GM18507 (cell line): ENCODE results near the gene TNRC6A.

Source experiments
- DNase-seq: peaks from one replicate; pipeline ENCODE4 v3.0.0; 2011; ENCODE audit warnings: low read depth; ENCODE audit not compliant: insufficient read length; ENCODE audit errors: extremely low spot score
- FAIRE-seq: peaks from 2 replicates; lab custom pipeline; 2011; peaks lifted over from hg19 to GRCh38; lab: Jason Lieb, UNC

TNRC6A gene

DNA sequence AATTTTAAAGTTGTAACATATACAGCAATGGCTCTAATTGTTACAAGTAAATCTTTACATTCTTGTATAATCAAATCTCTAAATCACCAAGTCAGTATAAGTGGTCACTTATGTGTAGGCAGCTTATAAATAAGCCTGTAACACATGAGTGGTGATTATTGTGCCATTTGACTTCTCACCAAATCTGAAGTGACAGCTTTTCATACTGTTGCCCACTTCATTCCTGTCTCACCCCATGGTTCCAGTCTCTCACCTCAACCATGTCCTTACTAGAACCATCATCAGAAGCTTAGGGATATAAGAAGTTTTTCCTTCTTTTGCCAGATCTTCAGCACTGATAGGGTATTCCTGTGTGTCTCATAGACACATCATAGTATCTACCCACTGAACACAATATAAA, 23.5 kb downstream of the TNRC6A start:
- FAIRE-seq (no peak), DNase-seq (no peak)

DNA sequence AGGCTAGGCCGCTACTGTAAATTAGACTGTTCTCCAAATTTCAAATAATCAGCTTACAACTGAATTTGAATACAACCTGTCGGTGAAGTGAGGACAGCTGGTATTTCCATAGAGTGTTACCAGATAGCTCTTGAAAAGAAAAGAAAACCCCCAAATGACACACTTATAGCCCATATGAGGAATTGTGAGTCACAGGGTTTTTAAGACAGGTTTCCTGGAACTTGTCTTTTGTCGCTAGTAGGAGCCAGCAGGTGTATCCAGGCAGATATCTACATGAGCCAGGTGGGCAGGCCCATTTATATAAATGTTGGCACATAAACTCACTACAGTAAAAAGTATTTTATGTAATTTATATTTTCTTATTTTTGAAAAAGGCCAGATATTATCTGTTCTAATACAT, 24.0 kb downstream of the TNRC6A start:
- no peak for DNase-seq
- FAIRE-seq = no peak

DNA sequence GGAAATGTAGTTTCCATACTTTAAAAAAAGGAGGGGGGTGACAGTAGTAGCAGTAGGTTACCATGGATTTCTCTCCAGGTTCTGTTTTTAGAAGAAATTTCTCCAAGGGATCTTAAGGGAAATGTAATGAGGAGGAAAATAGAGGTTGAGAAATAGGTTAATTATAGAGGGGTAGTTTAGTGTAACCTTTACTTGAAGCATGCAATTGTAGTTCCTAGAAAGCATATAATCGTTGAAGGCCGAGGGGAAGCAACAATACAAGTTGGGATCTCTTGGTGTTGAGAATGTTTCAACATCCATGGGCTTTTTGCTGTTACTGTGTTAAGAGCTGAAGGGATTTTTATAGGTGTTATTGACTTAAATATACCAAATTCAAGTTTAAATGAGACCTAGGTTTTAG, 25.1 kb downstream of the TNRC6A start:
- DNase-seq (no peak), FAIRE-seq (no peak)

DNA sequence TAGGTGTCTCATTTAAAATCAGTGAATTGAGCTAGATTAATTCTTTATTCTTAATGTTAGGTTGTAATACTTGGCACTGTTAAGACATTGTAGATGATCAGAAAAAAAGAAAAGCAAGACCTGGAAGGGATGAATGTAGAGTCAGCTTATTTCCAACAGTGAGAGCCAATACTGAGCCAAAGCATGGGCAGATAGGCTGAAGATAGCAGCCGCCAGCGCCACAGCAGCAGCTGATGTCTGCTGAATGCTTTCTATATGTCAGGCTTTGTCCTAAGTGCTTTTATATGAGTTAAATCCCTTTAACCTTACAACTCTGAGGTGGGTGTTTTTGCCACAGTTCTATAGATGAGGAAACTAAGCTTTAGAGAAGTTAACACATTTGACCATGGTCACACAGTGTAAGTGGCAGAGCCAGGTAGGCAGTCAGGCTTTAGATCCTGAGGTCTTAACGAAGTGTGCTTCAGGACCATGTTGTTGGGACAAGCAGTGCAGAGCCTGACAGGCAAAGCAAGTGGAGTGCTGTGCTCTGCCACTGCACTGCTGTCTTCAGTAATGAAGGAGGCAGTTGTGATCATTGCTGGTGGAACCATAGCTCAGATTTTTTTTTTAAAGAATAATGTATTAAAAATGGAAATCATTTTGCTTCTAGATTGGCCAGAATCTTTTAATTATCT, 25.9 kb downstream of the TNRC6A start:
- no peak for DNase-seq
- FAIRE-seq = no peak

DNA sequence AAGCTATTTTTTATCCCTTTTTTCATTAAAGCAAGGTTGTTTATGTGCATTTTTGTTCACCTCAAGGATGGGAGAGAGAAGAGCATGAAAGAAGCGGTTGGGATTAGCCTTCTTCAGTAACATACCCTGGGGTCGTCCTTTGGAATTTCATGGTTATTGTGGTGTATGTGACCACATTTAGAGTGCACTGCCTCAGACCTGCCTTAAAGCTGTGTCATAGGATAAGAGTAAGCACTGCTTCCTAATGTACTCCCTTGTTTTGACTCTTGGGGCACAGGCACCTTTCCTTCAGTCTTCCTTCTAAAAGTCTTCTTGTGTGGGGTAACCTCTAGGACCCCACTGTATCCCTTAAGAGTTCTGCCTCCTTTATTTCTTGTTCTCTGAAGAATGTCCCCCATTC, 28.9 kb downstream of the TNRC6A start:
- DNase-seq (no peak), FAIRE-seq (no peak)

DNA sequence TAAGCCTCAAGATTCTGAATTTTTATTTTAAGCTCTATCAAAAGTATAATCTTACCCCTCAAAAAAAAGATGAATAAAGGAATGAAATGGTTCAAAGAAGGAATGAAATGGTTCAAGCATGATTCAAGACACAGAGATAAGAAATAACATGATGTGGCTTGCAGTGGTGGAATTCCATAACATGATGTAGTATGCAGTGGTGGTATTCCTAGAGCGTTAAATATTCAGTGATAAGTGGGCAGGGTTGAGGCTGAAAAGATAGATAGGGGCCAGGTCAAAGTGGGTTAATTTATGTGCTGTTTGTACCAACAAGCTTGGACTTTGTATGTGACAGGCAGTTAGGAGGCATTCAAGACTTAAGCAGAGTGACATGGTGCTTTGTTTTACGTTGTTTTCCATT, 29.6 kb downstream of the TNRC6A start:
- FAIRE-seq (no peak), DNase-seq (no peak)

DNA sequence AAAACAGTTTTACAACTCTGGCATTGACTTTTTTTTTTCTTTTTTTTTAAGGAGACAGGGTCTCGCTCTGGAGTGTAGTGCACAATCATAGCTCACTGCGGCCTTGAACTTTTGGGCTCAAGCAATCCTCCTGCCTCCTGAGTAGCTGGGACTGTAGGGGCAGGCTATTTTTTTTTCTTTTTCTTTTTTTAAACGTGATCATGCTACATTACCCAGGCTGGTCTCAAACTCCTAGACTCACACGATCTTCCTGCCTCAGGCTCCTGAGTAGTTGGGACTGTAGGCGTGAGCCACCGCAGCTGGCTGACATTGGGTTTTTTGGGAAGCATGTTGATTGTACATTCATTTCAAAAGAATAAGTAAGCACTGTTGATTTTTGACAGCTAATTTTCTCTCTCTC, 32.1 kb downstream of the TNRC6A start:
- DNase-seq = no peak
- FAIRE-seq = no peak

DNA sequence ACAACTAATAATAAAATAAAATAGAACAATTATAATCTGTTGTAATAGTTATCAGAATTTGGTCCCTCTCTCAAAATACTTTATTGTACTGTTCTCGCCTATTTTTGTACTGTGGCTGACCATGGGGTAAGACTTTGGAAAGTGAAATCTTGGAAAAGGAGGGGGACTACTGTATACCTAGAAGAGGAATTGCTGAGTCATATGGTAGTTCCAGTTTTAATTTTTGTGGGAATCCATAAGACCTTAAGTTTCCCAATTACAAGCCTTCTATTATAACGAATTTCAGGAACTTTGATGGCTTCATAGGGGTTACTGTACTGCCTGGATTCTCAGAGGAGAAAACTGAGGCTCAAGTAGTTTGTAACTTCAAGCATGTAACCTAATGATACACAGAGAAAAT, 35.5 kb downstream of the TNRC6A start:
- no peak for FAIRE-seq
- no peak for DNase-seq

DNA sequence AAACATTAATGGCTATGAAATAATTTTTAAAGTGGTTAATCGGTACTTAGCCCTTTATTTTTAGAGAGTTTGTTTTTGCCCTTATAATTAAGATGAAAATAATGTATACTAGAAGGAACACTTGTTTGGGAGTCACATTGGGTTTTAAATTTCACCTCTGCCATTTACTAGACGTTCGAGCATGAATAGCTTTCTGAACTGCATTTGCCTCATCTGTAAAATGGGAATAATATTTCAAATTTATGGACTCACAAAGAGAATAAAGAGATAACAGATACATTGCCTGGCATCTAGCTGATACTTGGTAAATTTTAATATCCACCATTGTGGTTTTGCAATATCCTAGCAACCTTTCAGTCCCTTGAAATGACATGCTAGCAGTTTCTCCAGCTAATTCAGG, 36.6 kb downstream of the TNRC6A start:
- FAIRE-seq (no peak), DNase-seq (no peak)

DNA sequence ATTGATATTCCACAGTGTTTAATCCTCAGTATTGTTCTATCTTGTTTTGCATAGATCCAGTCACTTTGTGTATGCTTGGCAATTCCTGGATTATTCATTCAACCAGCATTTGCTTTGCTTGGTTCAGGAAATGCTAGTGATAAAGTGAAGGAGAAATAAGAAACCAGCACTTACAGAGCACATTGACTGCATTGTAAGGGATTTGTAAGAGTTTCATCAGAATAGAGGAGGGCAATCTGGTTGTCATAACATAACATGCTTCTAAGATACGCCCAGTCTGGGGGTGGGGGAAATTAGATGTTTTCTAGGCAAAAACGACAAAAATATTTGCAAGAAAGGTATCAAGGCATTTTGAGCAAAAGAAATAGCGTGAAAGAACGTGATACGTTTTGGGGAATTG, 40.4 kb downstream of the TNRC6A start:
- FAIRE-seq (no peak), DNase-seq (no peak)

DNA sequence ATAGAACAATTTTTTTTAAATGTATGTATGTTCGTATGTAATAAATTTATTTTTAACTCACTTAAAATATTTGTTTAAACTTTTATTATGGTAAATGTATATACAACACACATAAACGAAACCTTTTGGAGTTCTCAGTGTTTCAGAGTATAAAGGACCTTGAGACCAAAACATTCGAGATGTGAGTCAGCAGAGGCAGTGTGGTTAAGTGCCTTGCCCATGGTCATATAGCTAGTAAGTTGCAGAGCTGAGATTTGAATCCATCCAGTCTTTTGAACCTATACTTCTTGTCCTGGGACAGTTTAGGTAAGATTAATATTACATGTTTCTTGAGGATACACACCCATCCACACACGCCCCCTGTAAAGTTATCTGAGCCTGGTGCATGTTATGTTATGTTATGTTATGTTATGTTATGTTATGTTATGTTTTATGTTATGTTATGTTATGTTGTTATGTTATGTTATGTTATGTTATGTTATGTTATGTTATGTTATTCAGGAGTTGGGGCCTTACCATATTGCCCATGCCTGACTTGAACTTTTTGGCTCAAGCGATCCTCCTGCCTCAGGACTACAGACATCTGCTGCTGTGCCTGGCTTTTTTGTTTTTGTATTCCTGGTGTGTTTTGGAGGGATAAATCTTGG, 41.8 kb downstream of the TNRC6A start:
- FAIRE-seq (no peak), DNase-seq (no peak)

DNA sequence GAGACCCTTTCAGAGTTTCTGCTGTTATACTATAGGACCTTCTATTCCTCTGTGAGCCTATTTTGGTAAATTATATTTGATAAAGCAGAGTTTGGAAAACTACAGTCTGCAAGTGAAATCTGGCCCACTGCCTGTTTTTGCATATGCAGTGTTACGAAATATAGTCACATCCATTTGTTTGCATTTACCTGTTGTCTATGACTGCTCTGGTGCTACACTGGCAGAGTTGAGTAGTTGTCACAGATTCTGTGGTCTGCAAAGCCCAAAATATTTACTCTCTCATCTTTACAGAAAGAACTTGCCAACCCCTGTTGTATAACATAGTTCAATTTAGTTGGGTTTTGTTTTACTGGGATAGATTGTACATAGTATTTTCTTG, 42.3 kb downstream of the TNRC6A start:
- DNase-seq (no peak), FAIRE-seq (no peak)

DNA sequence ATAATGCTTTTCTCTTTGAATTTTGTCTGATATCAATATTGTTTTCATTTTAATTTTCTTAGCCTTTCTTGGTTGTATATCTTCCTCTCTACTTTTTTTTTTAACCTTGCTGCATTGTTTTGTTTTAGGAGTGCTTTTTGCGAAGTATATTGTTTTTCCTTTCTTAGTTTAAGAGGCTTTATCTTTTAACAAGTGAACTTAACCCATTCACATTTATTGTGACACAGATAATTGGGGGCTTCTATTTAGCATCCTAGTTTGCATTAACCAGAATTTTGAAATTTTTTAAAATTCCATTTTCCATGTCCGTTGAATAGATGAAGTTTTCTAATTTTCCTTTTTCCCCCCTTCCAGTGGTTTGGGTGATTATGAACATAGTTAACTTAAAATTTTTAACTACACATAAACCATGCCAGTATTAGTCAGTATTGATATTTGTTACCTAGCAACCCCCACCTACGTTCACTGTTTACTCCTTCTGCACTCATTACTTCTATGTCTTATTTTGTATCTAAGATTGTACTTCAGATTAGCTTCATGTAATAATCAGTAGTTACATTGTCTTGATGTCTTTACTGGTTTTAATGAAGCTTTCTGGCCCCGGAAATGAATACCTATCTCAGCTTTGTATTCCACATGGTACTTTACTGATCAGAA, 44.4 kb downstream of the TNRC6A start:
- FAIRE-seq = no peak
- DNase-seq = no peak

DNA sequence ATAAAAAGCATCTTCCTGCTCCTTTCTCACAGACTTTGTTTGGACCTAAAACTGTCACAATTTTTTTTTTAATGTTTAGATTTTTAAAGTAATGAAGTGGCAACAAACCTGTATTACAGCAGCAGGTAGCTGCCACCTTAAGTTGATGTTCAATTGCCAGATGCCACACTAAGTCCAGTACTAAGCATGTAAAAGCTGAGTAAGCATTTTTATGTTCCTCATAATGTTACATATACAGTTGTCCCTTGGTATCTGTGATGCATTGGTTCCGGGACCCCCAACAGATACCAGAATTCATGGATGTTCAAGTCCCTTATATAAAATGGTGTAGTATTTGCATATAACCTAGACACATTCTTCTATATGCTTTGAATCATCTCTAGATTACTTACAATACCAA, 45.1 kb downstream of the TNRC6A start:
- FAIRE-seq (no peak), DNase-seq (no peak)

DNA sequence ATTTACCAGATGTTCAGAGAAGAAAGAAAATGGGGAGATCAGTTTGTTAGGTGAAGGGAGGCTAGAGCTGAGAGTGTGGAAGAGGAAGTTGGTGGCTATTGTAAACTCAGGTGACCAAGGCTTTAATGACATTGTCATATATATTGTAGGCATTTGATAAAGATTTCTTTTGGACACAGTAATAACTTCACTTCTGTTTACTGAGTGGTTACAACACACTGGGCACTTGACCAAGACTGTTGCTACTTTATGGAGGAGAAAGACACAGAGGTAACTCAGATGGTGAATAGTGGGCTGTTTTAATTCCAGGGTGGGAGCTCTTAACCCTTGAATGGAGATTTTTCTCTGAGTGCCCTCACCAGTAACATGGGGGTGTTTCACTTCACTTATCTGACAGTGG, 46.0 kb downstream of the TNRC6A start:
- FAIRE-seq = no peak
- DNase-seq = no peak

DNA sequence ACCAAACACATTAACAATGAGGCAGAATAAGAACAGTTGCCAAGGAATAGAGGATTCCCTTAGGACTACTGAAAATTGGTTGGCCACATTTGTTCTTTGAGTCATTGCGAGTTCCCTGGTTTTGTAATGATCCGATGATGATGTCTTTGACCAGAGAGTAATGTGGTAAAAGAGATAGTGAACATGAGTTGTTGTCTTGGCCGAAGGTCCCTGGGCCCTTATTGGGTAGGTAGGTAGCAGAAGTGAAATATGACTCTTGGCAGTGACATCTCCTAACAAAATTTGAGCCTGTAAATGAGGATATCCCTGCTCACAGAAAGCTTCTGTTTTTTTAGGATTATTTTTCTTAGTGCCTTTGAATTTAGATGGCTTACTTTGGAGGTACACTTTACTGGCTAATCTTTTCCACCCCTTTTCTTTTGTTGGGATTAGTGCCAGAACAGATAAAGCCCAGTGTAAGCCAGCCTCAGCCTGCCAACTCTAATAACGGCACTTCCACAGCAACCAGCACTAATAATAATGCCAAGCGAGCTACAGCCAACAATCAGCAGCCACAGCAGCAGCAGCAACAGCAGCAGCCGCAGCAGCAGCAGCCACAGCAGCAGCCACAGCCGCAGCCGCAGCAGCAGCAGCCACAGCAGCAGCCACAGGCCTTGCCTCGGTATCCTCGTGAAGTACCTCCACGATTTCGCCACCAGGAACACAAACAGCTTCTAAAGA, 47.2 kb downstream of the TNRC6A start:
- FAIRE-seq (no peak), DNase-seq (no peak)

DNA sequence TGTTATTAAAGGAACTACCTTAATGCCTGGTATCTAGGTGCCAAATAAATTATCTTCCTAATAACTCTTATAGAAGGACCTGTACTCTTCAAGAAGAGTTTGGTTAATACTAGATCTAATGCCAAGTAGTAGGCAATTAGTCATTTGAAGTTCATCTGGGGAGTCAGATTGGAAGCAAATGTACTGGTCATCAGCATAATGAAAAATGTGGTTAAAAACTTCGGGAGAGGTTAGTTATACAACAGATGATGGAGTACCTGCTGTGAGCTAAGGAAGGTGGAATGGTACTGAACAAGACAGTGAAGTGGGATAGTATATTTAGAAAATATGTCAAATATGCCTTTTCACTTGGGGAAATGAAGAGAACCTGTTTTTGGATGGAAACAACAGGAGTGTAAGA, 49.2 kb downstream of the TNRC6A start:
- FAIRE-seq (no peak), DNase-seq (no peak)

DNA sequence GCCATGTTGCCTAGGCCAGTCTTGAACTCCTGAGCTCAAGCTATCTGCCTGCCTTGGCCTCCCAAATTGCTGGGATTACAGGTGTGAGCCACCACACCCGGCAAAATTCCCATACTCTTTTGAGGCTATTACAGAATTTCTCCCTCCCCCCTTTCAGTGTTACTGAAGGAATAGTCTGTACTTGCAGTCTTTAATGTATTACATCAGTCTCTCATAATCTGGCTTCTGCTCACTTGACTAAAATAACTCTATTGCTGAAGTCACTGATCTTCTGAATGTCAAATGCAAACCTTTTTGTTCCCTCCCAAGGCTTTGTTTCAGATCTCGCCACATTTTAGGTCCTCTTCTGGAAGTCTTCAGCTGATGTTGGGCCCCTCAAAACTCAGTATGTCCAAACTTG, 51.8 kb downstream of the TNRC6A start:
- DNase-seq (no peak), FAIRE-seq (no peak)

DNA sequence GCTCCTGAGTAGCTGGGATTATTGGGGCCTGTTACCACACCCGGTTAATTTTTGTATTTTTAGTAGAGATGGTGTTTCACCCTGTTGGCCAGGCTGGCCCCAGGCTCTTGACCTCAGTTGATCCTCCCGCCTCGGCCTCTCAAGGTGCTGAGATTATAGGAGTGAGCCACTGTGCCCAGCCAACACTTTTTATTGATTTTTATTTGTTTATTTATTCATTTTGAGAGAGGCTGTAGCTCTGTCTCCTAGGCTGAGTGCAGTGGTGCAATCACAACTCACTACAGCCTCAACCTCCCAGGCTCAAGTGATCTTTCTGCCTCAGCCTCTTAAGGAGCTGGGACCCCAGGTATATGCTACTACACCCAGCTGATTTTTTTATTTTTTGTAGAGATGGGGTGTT, 54.7 kb downstream of the TNRC6A start:
- FAIRE-seq (no peak), DNase-seq (no peak)

DNA sequence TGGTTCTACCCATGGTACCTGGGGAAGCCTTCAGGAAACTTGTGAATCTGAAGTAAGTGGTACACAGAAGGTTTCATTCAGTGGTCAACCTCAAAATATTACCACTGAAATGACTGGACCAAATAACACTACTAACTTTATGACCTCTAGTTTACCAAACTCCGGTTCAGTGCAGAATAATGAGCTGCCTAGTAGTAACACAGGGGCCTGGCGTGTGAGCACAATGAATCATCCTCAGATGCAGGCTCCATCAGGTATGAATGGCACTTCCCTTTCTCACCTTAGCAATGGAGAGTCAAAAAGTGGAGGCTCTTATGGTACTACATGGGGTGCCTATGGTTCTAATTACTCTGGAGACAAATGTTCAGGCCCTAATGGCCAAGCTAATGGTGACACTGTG, 60.4 kb downstream of the TNRC6A start:
- DNase-seq = no peak
- FAIRE-seq = no peak

DNA sequence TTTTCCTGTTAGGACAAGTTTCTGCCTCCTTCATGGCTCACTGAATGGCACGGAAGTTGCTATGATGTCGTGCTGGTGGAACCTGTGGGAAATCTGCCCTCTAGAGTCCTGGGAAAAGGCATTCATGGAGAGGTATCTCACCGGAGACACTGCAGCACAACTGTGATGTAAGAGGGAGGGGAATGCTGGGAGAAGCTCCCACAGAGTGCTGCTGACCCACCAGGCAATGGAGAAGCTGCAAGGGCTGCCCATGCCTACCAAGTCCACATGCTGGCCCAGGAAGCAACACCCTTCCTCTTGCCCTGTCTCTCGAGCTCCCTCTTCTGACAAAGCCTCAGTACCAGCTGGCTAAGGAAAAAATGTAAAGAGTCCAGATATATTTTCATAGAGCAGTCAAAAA, 71.1 kb downstream of the TNRC6A start:
- no peak for FAIRE-seq
- no peak for DNase-seq
